ENCODE data around the gene MFAP5.

DNA sequence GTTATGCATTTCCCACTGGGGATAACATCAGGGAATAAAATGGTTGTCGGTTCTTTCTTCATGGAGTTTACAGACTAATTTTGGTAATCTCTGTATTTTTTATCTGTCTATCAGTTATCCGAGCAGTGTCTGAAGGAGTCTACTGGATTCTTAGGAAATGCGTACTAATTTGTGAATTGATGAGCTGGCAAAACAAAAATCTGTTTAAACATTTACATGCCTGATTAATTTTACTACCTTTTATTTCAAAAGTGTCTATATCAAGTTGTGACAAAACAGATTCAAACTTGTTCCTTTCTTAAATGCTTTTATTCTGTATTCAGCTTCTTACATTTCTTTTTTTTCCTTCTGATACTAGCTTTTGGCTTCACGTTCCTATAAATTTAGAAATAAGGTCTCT lies 39.5 kb upstream of the MFAP5 start:
- TF ChIP-seq, protein P1, sequence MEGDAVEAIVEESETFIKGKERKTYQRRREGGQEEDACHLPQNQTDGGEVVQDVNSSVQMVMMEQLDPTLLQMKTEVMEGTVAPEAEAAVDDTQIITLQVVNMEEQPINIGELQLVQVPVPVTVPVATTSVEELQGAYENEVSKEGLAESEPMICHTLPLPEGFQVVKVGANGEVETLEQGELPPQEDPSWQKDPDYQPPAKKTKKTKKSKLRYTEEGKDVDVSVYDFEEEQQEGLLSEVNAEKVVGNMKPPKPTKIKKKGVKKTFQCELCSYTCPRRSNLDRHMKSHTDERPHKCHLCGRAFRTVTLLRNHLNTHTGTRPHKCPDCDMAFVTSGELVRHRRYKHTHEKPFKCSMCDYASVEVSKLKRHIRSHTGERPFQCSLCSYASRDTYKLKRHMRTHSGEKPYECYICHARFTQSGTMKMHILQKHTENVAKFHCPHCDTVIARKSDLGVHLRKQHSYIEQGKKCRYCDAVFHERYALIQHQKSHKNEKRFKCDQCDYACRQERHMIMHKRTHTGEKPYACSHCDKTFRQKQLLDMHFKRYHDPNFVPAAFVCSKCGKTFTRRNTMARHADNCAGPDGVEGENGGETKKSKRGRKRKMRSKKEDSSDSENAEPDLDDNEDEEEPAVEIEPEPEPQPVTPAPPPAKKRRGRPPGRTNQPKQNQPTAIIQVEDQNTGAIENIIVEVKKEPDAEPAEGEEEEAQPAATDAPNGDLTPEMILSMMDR (IDR thresholded peaks at IDR 0.05) = no peak
- no peak for TF ChIP-seq POLR2A (IDR thresholded peaks at IDR 0.05)
- no peak for TF ChIP-seq EP300 (IDR thresholded peaks at IDR 0.05)
- TF ChIP-seq POLR2AphosphoS5 (IDR thresholded peaks at IDR 0.05) = no peak

Measured in gastroesophageal sphincter (tissue), 3 donors.